GM21515 (cell line): Measurements from ENCODE around the gene COLEC12.

Experiments used
- ATAC-seq: cut with Tn5 transposase; IDR thresholded peaks from one replicate; pipeline ENCODE4 v1.9.1; 2021; ENCODE audit not compliant: unreplicated experiment

The COLEC12 gene

GRCh38 chr18:364256-364826 is 136.2 kb downstream of the COLEC12 start:
- ATAC-seq, result no peak

- no peak for ATAC-seq
Measured at GRCh38 chr18:363301-364085, 137.0 kb downstream of the COLEC12 start.

- ATAC-seq, result no peak
Measured at GRCh38 chr18:362311-363290, 137.9 kb downstream of the COLEC12 start.

- no peak for ATAC-seq
Measured at GRCh38 chr18:361941-362310, 138.6 kb downstream of the COLEC12 start.

GRCh38 chr18:361100-361732 is 139.3 kb downstream of the COLEC12 start:
- ATAC-seq, result no peak

- ATAC-seq, result no peak
Measured at GRCh38 chr18:360676-361075, 139.8 kb downstream of the COLEC12 start.

- no peak for ATAC-seq
Measured at GRCh38 chr18:356778-357177, 143.7 kb downstream of the COLEC12 start.

GRCh38 chr18:355678-356077 is 144.8 kb downstream of the COLEC12 start:
- no peak for ATAC-seq

- no peak for ATAC-seq
Measured at GRCh38 chr18:354471-354870, 146.0 kb downstream of the COLEC12 start.

- ATAC-seq, result no peak
Measured at GRCh38 chr18:354003-354402, 146.5 kb downstream of the COLEC12 start.

GRCh38 chr18:352438-352837 is 148.1 kb downstream of the COLEC12 start:
- no peak for ATAC-seq

GRCh38 chr18:350953-351572 is 149.4 kb downstream of the COLEC12 start:
- ATAC-seq, result no peak

- ATAC-seq, result no peak
Measured at GRCh38 chr18:346600-346999, 153.9 kb downstream of the COLEC12 start.

- no peak for ATAC-seq
Measured at GRCh38 chr18:341102-341501, 159.4 kb downstream of the COLEC12 start.

GRCh38 chr18:340044-340443 is 160.5 kb downstream of the COLEC12 start:
- no peak for ATAC-seq

- no peak for ATAC-seq
Measured at GRCh38 chr18:339200-339599, 161.3 kb downstream of the COLEC12 start.

GRCh38 chr18:336713-337112 is 163.8 kb downstream of the COLEC12 start:
- ATAC-seq, result no peak

GRCh38 chr18:335733-336132 is 164.8 kb downstream of the COLEC12 start:
- ATAC-seq, result no peak

- ATAC-seq, result no peak
Measured at GRCh38 chr18:334575-335132, 165.8 kb downstream of the COLEC12 start.

- ATAC-seq, result no peak
Measured at GRCh38 chr18:332721-333510, 167.6 kb downstream of the COLEC12 start.
